Mesothelial cell of epicardium (in vitro differentiated cells): ENCODE results near the gene GMPR. TPM values are rescaled to one million over a fixed set of nuclear protein-coding genes. Genes with fewer than 3 reads are reported as not detected.
"Not testable (repeated sequence)": the region's sequence is repeated elsewhere in the genome, so short reads cannot be mapped to it uniquely, and the experiment has no call there.

Experiments
- DNase-seq, 2 experiments: peaks; one replicate each; pipeline ENCODE4 v3.0.0; 2021; ENCODE audit warnings: low spot score in 2 of 2; ENCODE audit not compliant: unreplicated experiment in 2 of 2
- H3K27ac Mint-ChIP-seq: 2 replicates; pipeline ENCODE4 v1.8.0; 2021; ENCODE audit warnings: mixed read lengths
- H3K27me3 Mint-ChIP-seq: 2 replicates; pipeline ENCODE4 v1.8.0; 2021; ENCODE audit warnings: low read depth, mixed read lengths
- H3K36me3 Mint-ChIP-seq: 2 replicates; pipeline ENCODE4 v1.8.0; 2021; ENCODE audit warnings: mixed read lengths
- H3K4me1 Mint-ChIP-seq: 2 replicates; pipeline ENCODE4 v1.8.0; 2021; ENCODE audit warnings: mixed read lengths
- H3K4me3 Mint-ChIP-seq: 2 replicates; pipeline ENCODE4 v1.8.0; 2021; ENCODE audit warnings: mild to moderate bottlenecking, moderate library complexity, mixed read lengths
- H3K9me3 Mint-ChIP-seq: 2 replicates; pipeline ENCODE4 v1.8.0; 2021; ENCODE audit warnings: mixed read lengths
- total RNA-seq: library from RNA; stranded (reverse); gene quantifications from 3 replicates; pipeline ENCODE4 v1.2.1, GENCODE V29; 2021
- TF ChIP-seq, protein P1 (sequence below): fragments of 200-600 bp; sonication (generic); IDR thresholded peaks from one replicate; pipeline ENCODE4 v1.5.0; 2021; ENCODE audit warnings: antibody characterized with exemption; ENCODE audit not compliant: unreplicated experiment

Gene GMPR
- total RNA-seq, 1 donor from 2014 or later = 4.0 TPM

DNA sequence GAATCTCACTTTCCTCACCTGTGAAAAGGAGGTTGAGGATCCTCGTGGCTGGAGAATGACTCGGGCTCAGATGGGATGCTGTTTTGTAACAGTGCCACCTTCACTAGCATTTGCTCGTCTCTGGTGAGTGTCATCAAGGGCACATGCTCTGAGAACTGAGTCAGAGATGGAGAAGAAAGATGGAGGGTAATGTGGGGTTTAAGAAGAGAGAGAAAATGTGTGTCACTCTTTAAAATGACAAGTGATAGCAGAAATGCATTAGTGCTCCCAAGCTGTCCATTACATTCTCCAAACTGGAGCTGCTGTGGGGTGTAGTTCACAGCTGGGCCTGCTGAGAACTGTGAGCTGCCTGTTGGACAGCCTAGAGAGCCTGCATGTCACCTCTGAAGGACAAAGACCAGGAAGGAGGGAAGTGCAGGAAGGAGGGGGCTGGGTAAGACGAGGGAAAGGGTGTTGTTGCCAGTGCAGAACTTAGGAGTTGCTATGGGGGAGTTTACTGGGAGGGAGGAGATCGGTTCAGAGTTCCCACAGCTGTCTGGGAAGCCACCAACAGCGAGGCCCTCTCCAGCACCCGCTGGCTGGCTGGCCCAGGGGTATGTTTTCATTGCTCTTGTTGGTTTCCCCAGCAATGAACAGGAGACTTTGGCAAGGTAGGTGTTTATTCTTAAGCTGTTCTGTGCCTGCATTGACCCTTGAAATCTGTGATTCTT is 19.8 kb downstream of the GMPR start:
- TF ChIP-seq, protein P1, sequence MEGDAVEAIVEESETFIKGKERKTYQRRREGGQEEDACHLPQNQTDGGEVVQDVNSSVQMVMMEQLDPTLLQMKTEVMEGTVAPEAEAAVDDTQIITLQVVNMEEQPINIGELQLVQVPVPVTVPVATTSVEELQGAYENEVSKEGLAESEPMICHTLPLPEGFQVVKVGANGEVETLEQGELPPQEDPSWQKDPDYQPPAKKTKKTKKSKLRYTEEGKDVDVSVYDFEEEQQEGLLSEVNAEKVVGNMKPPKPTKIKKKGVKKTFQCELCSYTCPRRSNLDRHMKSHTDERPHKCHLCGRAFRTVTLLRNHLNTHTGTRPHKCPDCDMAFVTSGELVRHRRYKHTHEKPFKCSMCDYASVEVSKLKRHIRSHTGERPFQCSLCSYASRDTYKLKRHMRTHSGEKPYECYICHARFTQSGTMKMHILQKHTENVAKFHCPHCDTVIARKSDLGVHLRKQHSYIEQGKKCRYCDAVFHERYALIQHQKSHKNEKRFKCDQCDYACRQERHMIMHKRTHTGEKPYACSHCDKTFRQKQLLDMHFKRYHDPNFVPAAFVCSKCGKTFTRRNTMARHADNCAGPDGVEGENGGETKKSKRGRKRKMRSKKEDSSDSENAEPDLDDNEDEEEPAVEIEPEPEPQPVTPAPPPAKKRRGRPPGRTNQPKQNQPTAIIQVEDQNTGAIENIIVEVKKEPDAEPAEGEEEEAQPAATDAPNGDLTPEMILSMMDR = no peak
- no peak for DNase-seq
- peaks cover 4% of the 10 kb centered on the region for H3K9me3 Mint-ChIP-seq
- no peak overlapping the region for H3K4me3 Mint-ChIP-seq
- H3K4me1 Mint-ChIP-seq = no peaks in the 10 kb centered on the region
- H3K36me3 Mint-ChIP-seq = peaks cover 6% of the 10 kb centered on the region
- H3K27me3 Mint-ChIP-seq = no peaks in the 10 kb centered on the region
- no peak overlapping the region for H3K27ac Mint-ChIP-seq

DNA sequence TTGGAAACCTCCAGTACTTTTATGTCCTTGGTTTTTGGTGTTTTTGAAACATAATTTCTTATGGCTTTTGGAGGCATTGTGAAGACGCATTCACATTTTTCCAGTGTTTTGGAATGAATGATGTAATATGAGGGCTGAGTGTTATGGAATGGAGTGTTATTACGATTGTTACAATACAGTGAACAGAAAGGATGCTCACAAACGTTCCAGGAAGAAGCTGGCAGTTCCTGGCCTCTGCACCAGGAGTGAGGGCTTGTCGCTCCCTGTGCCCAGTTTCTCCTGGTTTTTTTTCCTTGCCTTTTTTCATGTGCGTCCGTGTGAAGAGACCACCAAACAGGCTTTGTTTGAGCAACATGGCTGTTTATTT is 20.3 kb downstream of the GMPR start:
- no peak overlapping the region for H3K27ac Mint-ChIP-seq

DNA sequence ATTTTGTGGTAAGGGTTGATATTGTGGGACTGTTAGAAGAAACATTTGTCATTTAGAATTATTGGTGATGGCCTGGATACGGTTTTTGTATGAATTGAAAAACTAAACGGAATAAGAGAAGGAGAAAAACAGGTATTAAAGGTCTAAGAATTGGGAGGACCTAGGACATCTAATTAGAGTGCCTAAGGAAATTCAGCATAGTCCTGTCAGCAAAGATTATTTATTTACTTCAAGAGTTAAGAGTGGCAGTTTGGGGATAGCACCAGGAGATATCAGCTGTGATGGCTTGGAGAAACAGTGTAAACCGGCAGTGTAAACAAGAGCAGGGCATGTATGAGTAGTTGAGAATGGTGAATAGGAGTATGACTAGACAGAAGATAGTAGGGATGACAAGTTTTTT is 21.2 kb downstream of the GMPR start:
- not testable (repeated sequence) for H3K9me3 Mint-ChIP-seq, H3K4me1 Mint-ChIP-seq, H3K27ac Mint-ChIP-seq, H3K36me3 Mint-ChIP-seq, H3K4me3 Mint-ChIP-seq, DNase-seq, H3K27me3 Mint-ChIP-seq

More for the DNA sequence above, 20.3 kb downstream of the GMPR start:
- TF ChIP-seq, protein P1 = no peak
- peaks cover under 1% of the 10 kb centered on the region for H3K27me3 Mint-ChIP-seq
- no peaks in the 10 kb centered on the region for H3K4me1 Mint-ChIP-seq
- H3K4me3 Mint-ChIP-seq = no peak overlapping the region
- no peak for DNase-seq
- peaks cover 6% of the 10 kb centered on the region for H3K36me3 Mint-ChIP-seq
- H3K9me3 Mint-ChIP-seq = peaks cover 4% of the 10 kb centered on the region

DNA sequence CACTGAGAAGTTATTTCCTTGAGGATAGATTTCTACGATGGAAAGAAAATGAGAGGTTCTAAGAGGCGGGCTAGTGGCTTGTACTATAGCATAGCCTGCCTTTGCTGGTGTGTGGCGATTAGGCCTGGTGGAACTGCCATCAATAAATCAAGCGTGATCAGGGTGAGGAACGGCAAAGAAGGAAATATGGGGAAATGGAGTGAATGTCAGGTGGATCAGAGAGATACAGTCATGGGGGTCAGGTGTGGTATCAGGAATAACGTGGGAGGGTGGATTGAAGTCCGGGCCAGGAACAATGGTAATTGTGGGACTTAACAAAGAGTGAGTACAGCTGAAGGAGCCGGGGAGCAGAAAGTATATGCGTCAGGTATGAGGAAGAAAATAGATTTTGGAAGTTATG is 22.2 kb downstream of the GMPR start:
- H3K4me1 Mint-ChIP-seq, H3K4me3 Mint-ChIP-seq, DNase-seq, H3K27ac Mint-ChIP-seq, H3K36me3 Mint-ChIP-seq, H3K9me3 Mint-ChIP-seq: not testable (repeated sequence)
- H3K27me3 Mint-ChIP-seq = peaks cover 14% of the 10 kb centered on the region

DNA sequence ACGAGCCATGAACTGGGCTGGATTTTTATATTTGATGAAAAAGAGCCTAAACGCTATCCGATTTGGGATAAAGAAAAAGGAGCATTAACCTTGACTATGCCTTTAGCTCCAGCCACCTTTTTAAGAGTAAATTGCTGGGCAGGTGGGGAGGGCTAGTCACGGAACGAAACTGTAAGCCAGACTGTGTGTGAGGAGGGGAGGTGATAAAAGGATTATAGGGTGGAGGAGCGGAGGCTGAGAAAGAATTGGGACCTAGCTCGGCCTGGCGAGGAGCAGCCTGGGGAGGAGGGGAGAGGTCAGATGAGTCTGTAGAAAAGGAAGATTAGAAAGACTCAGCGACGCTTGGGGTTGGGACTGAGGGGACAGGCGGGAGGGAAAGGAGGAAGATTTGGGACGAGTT is 24.4 kb downstream of the GMPR start:
- H3K4me3 Mint-ChIP-seq, H3K4me1 Mint-ChIP-seq, DNase-seq, H3K9me3 Mint-ChIP-seq, H3K36me3 Mint-ChIP-seq, H3K27ac Mint-ChIP-seq: not testable (repeated sequence)
- H3K27me3 Mint-ChIP-seq = peaks cover 14% of the 10 kb centered on the region

DNA sequence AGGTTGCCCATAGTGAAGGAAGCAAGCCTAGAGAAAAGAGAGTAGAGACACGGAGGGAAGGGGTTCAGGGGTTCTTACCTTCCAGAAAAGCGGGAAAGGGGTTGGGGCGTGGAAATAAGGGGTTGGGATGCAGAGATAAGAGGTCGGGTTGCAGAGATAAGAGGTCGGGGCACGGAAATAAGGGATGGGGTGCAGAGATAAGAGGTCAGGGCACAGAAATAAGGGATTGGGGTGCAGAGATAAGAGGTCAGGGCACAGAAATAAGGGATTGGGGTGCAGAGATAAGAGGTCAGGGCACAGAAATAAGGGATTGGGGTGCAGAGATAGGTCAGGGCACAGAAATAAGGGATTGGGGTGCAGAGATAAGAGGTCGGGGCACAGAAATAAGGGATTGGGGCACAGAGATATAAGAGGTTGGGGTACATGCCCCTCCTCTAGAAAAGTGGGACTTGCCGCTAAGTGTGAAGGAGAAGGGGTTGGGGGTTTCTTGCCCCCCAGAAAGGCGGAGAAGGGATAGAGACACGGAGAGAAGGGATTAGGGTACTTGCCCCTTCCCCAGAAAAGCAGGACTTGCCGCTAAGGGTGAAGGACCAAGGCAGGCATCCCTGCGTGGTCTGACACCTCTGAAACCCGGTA is 25.2 kb downstream of the GMPR start:
- not testable (repeated sequence) for H3K36me3 Mint-ChIP-seq, H3K27ac Mint-ChIP-seq, H3K9me3 Mint-ChIP-seq, DNase-seq, H3K4me1 Mint-ChIP-seq, H3K4me3 Mint-ChIP-seq
- peaks cover 14% of the 10 kb centered on the region for H3K27me3 Mint-ChIP-seq

DNA sequence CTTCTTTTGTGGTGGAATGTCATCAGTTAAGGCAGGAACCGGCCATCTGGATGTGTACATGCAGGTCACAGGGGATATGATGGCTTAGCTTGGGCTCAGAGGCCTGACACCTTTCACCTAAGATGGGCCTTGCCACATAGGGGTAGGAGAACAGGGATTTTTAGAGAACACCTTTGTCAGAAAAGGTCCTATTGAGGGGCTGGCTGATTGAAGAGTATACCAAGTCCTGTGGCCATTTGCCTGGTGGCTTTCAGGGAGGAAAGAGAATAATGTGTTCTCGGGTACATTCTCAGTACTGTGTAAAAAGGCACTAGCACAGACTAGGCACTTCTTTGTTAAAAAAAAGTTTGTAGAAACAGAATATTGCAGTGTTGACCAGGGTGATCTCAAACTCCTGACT is 26.4 kb downstream of the GMPR start:
- Mint-ChIP-seq H3K27ac (no peak overlapping the region), H3K4me1 (no peaks in the 10 kb centered on the region), H3K9me3 (no peaks in the 10 kb centered on the region), H3K36me3 (no peaks in the 10 kb centered on the region), H3K4me3 (no peak overlapping the region), H3K27me3 (peaks cover 14% of the 10 kb centered on the region)
- TF ChIP-seq, protein P1 = no peak
- DNase-seq = no peak
